Mesenchymal stem cell (in vitro differentiated cells and primary cell): ENCODE results near the gene SCYL2.

ENCODE experiments used
- DNase-seq: peaks from one replicate; pipeline ENCODE4 v3.0.0-alpha.2; 2013
- H2AFZ ChIP-seq: one replicate; pipeline ENCODE4 v1.6.1; 2013; ENCODE audit warnings: low read depth, mild to moderate bottlenecking, control low read depth, inconsistent platforms, low read length, moderate library complexity
- H2AK5ac ChIP-seq: 2 replicates; pipeline ENCODE4 v1.6.1; 2013; ENCODE audit warnings: low read length, moderate library complexity, mild to moderate bottlenecking, inconsistent platforms; ENCODE audit not compliant: severe bottlenecking
- H2BK120ac ChIP-seq: one replicate; pipeline ENCODE4 v1.6.1; 2013; ENCODE audit warnings: low read depth, mild to moderate bottlenecking, inconsistent platforms, low read length, moderate library complexity
- H2BK12ac ChIP-seq, 2 experiments: one replicate each; pipeline ENCODE4 v1.6.1; 2013; ENCODE audit warnings: inconsistent platforms in 2 of 2, low read length in 2 of 2, mild to moderate bottlenecking in 2 of 2, moderate library complexity in 2 of 2, control low read depth in 1 of 2
- H2BK15ac ChIP-seq: one replicate; pipeline ENCODE4 v1.6.1; 2013; ENCODE audit warnings: mild to moderate bottlenecking, low read depth, inconsistent platforms; ENCODE audit not compliant: poor library complexity, severe bottlenecking
- H2BK5ac ChIP-seq: 2 replicates; pipeline ENCODE4 v1.6.1; 2013; ENCODE audit warnings: low read depth, mild to moderate bottlenecking, low read length, control low read depth, inconsistent platforms; ENCODE audit not compliant: poor library complexity, severe bottlenecking
- H3K14ac ChIP-seq, 2 experiments: one replicate each; pipeline ENCODE4 v1.6.1; 2013; ENCODE audit warnings: inconsistent platforms in 2 of 2, low read length in 2 of 2, control low read depth in 1 of 2, mild to moderate bottlenecking in 1 of 2, moderate library complexity in 1 of 2
- H3K18ac ChIP-seq, 2 experiments: one replicate each; pipeline ENCODE4 v1.6.1; 2013; ENCODE audit warnings: inconsistent platforms in 2 of 2, low read length in 2 of 2, control low read depth in 1 of 2, low read depth in 1 of 2, mild to moderate bottlenecking in 1 of 2
- H3K23ac ChIP-seq, 2 experiments: one replicate each; pipeline ENCODE4 v1.6.1; 2013; ENCODE audit warnings: inconsistent platforms in 2 of 2, low read length in 2 of 2, mild to moderate bottlenecking in 2 of 2, moderate library complexity in 2 of 2, control low read depth in 1 of 2
- H3K27ac ChIP-seq: 2 replicates; pipeline ENCODE4 v1.5.1; 2013; ENCODE audit warnings: mild to moderate bottlenecking, moderate library complexity, low read length, control low read depth, inconsistent platforms; ENCODE audit not compliant: poor library complexity, severe bottlenecking
- H3K27me3 ChIP-seq, 2 experiments: 2 replicates each; pipeline versions ENCODE4 v1.6.1 to v1.7.0; 2013; ENCODE audit warnings: low read length in 2 of 2, mild to moderate bottlenecking in 2 of 2, moderate library complexity in 2 of 2, control low read depth in 1 of 2, inconsistent platforms in 1 of 2; ENCODE audit not compliant: control insufficient read depth in 1 of 2, insufficient read depth in 1 of 2
- H3K36me3 ChIP-seq, 2 experiments: 2 replicates each; pipeline versions ENCODE4 v1.6.1 to v1.7.0; 2013; ENCODE audit warnings: low read length in 2 of 2, control low read depth in 1 of 2, inconsistent platforms in 1 of 2, low read depth in 1 of 2, mild to moderate bottlenecking in 1 of 2; ENCODE audit not compliant: insufficient read depth in 2 of 2, control insufficient read depth in 1 of 2
- H3K4ac ChIP-seq, 2 experiments: one replicate each; pipeline ENCODE4 v1.6.1; 2013; ENCODE audit warnings: inconsistent platforms in 2 of 2, low read length in 2 of 2, mild to moderate bottlenecking in 2 of 2, moderate library complexity in 2 of 2, control low read depth in 1 of 2, low read depth in 1 of 2
- H3K4me1 ChIP-seq: 2 replicates; pipeline ENCODE4 v1.6.1; 2013; ENCODE audit warnings: low read depth, low read length, control low read depth; ENCODE audit not compliant: control insufficient read depth, insufficient read depth
- H3K4me2 ChIP-seq: 2 replicates; pipeline ENCODE4 v1.6.1; 2013; ENCODE audit warnings: low read length, mild to moderate bottlenecking, inconsistent platforms; ENCODE audit not compliant: poor library complexity, severe bottlenecking
- H3K4me3 ChIP-seq, 2 experiments: 2 replicates each; pipeline versions ENCODE4 v1.5.1 to v1.7.0; 2013; ENCODE audit warnings: low read length in 2 of 2, mild to moderate bottlenecking in 2 of 2, control low read depth in 1 of 2, low read depth in 1 of 2; ENCODE audit not compliant: insufficient read depth in 1 of 2
- H3K79me1 ChIP-seq: replicated peaks from 2 replicates; pipeline ENCODE4 v1.6.1; 2013; ENCODE audit warnings: mild to moderate bottlenecking, control low read depth, low read length, inconsistent platforms; ENCODE audit not compliant: poor library complexity, severe bottlenecking
- H3K9ac ChIP-seq: 2 replicates; pipeline ENCODE4 v1.7.0; 2013; ENCODE audit warnings: mild to moderate bottlenecking, low read length, moderate library complexity
- H3K9me3 ChIP-seq: 2 replicates; pipeline ENCODE4 v1.7.0; 2013; ENCODE audit warnings: mild to moderate bottlenecking, low read length; ENCODE audit not compliant: control insufficient read depth
- H4K8ac ChIP-seq: one replicate; pipeline ENCODE4 v1.6.1; 2013; ENCODE audit warnings: inconsistent platforms, mild to moderate bottlenecking, low read length, moderate library complexity
- H4K91ac ChIP-seq: one replicate; pipeline ENCODE4 v1.6.1; 2013; ENCODE audit warnings: mild to moderate bottlenecking, low read length, inconsistent platforms
- WGBS: methylation state at CpG from one replicate; pipeline ENCODE4 v1.1.7; 2013; ENCODE audit warnings: mixed read lengths; 5-methylcytosine and 5-hydroxymethylcytosine counted together

The SCYL2 gene

GRCh38 chr12:100249941-100250340 lies 17.0 kb upstream of the SCYL2 start:
- H4K91ac ChIP-seq = no peak overlapping the region
- H3K18ac ChIP-seq = no peak overlapping the region
- H3K4me2 ChIP-seq = no peak overlapping the region
- peaks cover 6% of the 10 kb centered on the region for H3K4me1 ChIP-seq
- no peaks in the 10 kb centered on the region for H3K36me3 ChIP-seq
- no peak overlapping the region for H2AK5ac ChIP-seq
- H4K8ac ChIP-seq = no peak overlapping the region
- H2BK5ac ChIP-seq = no peak overlapping the region
- no peak overlapping the region for H2AFZ ChIP-seq
- no peaks in the 10 kb centered on the region for H3K27me3 ChIP-seq
- H3K79me1 ChIP-seq = no peaks in the 10 kb centered on the region
- H3K27ac ChIP-seq = no peak overlapping the region
- H3K23ac ChIP-seq = no peak overlapping the region
- no peak overlapping the region for H3K4me3 ChIP-seq
- H3K4ac ChIP-seq = no peak overlapping the region
- H2BK15ac ChIP-seq = no peak overlapping the region
- no peak for DNase-seq
- no peak overlapping the region for H3K14ac ChIP-seq
- no peak overlapping the region for H2BK120ac ChIP-seq
- WGBS = 97% methylated on average over 7 of the region's 7 CpGs
- H3K9me3 ChIP-seq = no peaks in the 10 kb centered on the region
- H2BK12ac ChIP-seq = no peak overlapping the region
- H3K9ac ChIP-seq = no peak overlapping the region

- H3K27me3 ChIP-seq = no peaks in the 10 kb centered on the region
- H2BK5ac ChIP-seq = no peak overlapping the region
- no peak overlapping the region for H3K18ac ChIP-seq
- H3K14ac ChIP-seq = no peak overlapping the region
- WGBS = no CpG with 5 or more reads among the region's 2 CpGs
- no peak overlapping the region for H3K4ac ChIP-seq
- peaks cover 6% of the 10 kb centered on the region for H3K4me1 ChIP-seq
- H3K9ac ChIP-seq = no peak overlapping the region
- H3K9me3 ChIP-seq = no peaks in the 10 kb centered on the region
- no peak overlapping the region for H3K4me3 ChIP-seq
- peak overlapping the region; percentile 5 for H3K27ac ChIP-seq
- no peak overlapping the region for H4K91ac ChIP-seq
- H2BK120ac ChIP-seq = no peak overlapping the region
- H3K36me3 ChIP-seq = no peaks in the 10 kb centered on the region
- no peak overlapping the region for H2AFZ ChIP-seq
- no peak overlapping the region for H3K23ac ChIP-seq
- no peak overlapping the region for H2BK15ac ChIP-seq
- no peak overlapping the region for H2AK5ac ChIP-seq
- H3K4me2 ChIP-seq = no peak overlapping the region
- H4K8ac ChIP-seq = no peak overlapping the region
- no peaks in the 10 kb centered on the region for H3K79me1 ChIP-seq
- no peak overlapping the region for H2BK12ac ChIP-seq
- DNase-seq = no peak
Observed at GRCh38 chr12:100251917-100252316, 15.1 kb upstream of the SCYL2 start.

- no peak for DNase-seq
- H3K14ac ChIP-seq = no peak overlapping the region
- H2BK15ac ChIP-seq = no peak overlapping the region
- no peak overlapping the region for H2BK5ac ChIP-seq
- no peak overlapping the region for H3K9ac ChIP-seq
- no peaks in the 10 kb centered on the region for H3K9me3 ChIP-seq
- no peak overlapping the region for H2BK120ac ChIP-seq
- H2BK12ac ChIP-seq = no peak overlapping the region
- no peak overlapping the region for H3K4me3 ChIP-seq
- no peak overlapping the region for H3K4ac ChIP-seq
- H3K18ac ChIP-seq = no peak overlapping the region
- WGBS = no CpG with 5 or more reads among the region's 1 CpG
- peaks cover 6% of the 10 kb centered on the region for H3K4me1 ChIP-seq
- H3K27ac ChIP-seq = no peak overlapping the region
- no peak overlapping the region for H3K23ac ChIP-seq
- H4K91ac ChIP-seq = no peak overlapping the region
- no peaks in the 10 kb centered on the region for H3K79me1 ChIP-seq
- no peak overlapping the region for H3K4me2 ChIP-seq
- H4K8ac ChIP-seq = no peak overlapping the region
- no peak overlapping the region for H2AFZ ChIP-seq
- H2AK5ac ChIP-seq = no peak overlapping the region
- H3K36me3 ChIP-seq = no peaks in the 10 kb centered on the region
- H3K27me3 ChIP-seq = no peaks in the 10 kb centered on the region
Observed at GRCh38 chr12:100253437-100253836, 13.5 kb upstream of the SCYL2 start.

GRCh38 chr12:100254876-100255275 lies 12.1 kb upstream of the SCYL2 start:
- Histone ChIP-seq H3K4me1 (peaks cover 6% of the 10 kb centered on the region), H3K18ac (no peak overlapping the region), H2AFZ (no peak overlapping the region), H3K4me3 (no peak overlapping the region), H3K9me3 (no peaks in the 10 kb centered on the region), H3K4ac (no peak overlapping the region), H3K23ac (no peak overlapping the region), H3K36me3 (no peaks in the 10 kb centered on the region), H2BK15ac (no peak overlapping the region), H3K79me1 (no peaks in the 10 kb centered on the region), H3K4me2 (no peak overlapping the region), H2AK5ac (no peak overlapping the region), H3K14ac (no peak overlapping the region), H3K27ac (no peak overlapping the region), H3K27me3 (no peaks in the 10 kb centered on the region), H2BK12ac (no peak overlapping the region), H4K91ac (no peak overlapping the region), H4K8ac (no peak overlapping the region), H3K9ac (no peak overlapping the region), H2BK120ac (no peak overlapping the region), H2BK5ac (no peak overlapping the region)
- WGBS = 88% methylated on average over 1 of the region's 1 CpG
- peak; percentile 5 for DNase-seq
